ENCODE results near the gene CMBL. TPM values are rescaled to one million over a fixed set of nuclear protein-coding genes. Genes with fewer than 3 reads are reported as not detected.

Gene CMBL
- total RNA-seq, 2 experiments from 2014 or later: 0.36 TPM; not detected in 1

DNA sequence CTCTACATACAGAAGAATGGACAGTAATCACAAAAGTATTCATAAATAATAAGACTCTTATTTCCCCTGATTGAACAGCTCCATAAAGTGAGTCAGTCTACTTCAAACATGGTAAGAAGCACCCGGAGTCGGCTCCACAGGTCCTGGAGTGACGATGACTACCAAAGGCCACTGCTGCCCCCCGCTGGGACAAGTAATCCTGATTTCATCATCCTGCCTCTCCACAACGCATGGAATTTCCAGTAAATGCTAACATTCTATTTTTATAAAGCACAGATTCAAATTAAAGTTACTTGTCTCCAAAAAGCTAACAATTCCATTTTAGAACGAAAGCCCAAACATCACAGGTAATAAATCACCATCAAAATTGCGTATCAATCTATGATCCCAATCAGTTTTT, 74.2 kb downstream of the CMBL start:
- Histone ChIP-seq H3K4me1 (ENCODE audit: insufficient read depth, low read length) (no peaks in the 10 kb centered on the region), H3K27me3 (ENCODE audit: control insufficient read depth in 1 of 2, insufficient read depth in 2 of 2, low read length in 2 of 2) (no peaks in the 10 kb centered on the region), H3K4me3 (ENCODE audit: low read length) (no peak overlapping the region), H3K27ac (ENCODE audit: low read depth in 1 of 2, low read length in 2 of 2) (no peak overlapping the region), H3K36me3 (ENCODE audit: insufficient read depth, low read length) (peaks cover 29% of the 10 kb centered on the region), H3K9me3 (ENCODE audit: control insufficient read depth in 1 of 2, insufficient read depth in 1 of 2, low read length in 2 of 2) (no peaks in the 10 kb centered on the region)
- Mint-ChIP-seq H3K27ac (no peak overlapping the region), H3K4me3 (no peak overlapping the region), H3K36me3 (ENCODE audit: low read depth) (peaks cover 58% of the 10 kb centered on the region), H3K27me3 (no peaks in the 10 kb centered on the region), H3K9me3 (no peaks in the 10 kb centered on the region), H3K4me1 (ENCODE audit: low read depth) (no peaks in the 10 kb centered on the region)
- ChIA-PET CTCF (interaction anchor here (0.7 kb wide), 1 partner anchor 460 kb away, joined by 3 read pairs; no protein-coding TSS in a partner anchor), POLR2A (no interaction called here)
- intact Hi-C loops (cut with DNase I, micrococcal nuclease): no loop called here
- TF ChIP-seq, protein P1, sequence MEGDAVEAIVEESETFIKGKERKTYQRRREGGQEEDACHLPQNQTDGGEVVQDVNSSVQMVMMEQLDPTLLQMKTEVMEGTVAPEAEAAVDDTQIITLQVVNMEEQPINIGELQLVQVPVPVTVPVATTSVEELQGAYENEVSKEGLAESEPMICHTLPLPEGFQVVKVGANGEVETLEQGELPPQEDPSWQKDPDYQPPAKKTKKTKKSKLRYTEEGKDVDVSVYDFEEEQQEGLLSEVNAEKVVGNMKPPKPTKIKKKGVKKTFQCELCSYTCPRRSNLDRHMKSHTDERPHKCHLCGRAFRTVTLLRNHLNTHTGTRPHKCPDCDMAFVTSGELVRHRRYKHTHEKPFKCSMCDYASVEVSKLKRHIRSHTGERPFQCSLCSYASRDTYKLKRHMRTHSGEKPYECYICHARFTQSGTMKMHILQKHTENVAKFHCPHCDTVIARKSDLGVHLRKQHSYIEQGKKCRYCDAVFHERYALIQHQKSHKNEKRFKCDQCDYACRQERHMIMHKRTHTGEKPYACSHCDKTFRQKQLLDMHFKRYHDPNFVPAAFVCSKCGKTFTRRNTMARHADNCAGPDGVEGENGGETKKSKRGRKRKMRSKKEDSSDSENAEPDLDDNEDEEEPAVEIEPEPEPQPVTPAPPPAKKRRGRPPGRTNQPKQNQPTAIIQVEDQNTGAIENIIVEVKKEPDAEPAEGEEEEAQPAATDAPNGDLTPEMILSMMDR (IDR thresholded peaks at IDR 0.05): no peak
- DNase-seq: no peak
- no peak for ATAC-seq (ENCODE audit: poor library complexity)

DNA sequence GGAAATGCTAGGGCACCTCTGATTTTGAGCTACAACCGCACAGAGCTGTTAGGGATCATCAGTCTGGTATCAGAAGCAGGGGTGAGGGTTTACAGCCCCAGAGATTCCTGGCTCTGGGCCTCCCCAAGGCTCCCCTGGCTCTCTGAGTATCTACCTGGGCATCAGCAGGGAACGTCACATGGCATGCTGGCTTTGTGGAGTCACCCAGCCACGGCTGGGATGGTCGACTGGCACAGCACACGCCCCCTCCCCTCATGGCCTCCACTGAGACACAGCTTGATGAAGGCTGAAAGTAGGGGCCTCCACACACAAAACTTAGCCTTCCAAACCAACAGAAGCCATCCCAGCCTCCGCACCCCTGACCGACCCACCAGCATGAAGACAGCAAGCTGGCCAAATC, 74.7 kb downstream of the CMBL start:
- Mint-ChIP-seq H3K27ac (no peak overlapping the region), H3K27me3 (no peaks in the 10 kb centered on the region), H3K36me3 (ENCODE audit: low read depth) (peaks cover 55% of the 10 kb centered on the region), H3K4me3 (no peak overlapping the region), H3K9me3 (no peaks in the 10 kb centered on the region), H3K4me1 (ENCODE audit: low read depth) (no peaks in the 10 kb centered on the region)
- no peak overlapping the region for H3K4me3 ChIP-seq (ENCODE audit: low read length)
- intact Hi-C loops (cut with DNase I, micrococcal nuclease): no loop called here
- no peak overlapping the region for H3K27ac ChIP-seq (ENCODE audit: low read depth in 1 of 2, low read length in 2 of 2)
- no peaks in the 10 kb centered on the region for H3K9me3 ChIP-seq (ENCODE audit: control insufficient read depth in 1 of 2, insufficient read depth in 1 of 2, low read length in 2 of 2)
- H3K4me1 ChIP-seq (ENCODE audit: insufficient read depth, low read length): no peaks in the 10 kb centered on the region
- CTCF ChIA-PET: interaction anchor here (0.7 kb wide), 1 partner anchor 460 kb away, joined by 3 read pairs; no protein-coding TSS in a partner anchor
- no peaks in the 10 kb centered on the region for H3K27me3 ChIP-seq (ENCODE audit: control insufficient read depth in 1 of 2, insufficient read depth in 2 of 2, low read length in 2 of 2)
- POLR2A ChIA-PET: no interaction called here
- DNase-seq (no peak), ATAC-seq (ENCODE audit: poor library complexity) (no peak)
- TF ChIP-seq, protein P1 (IDR thresholded peaks at IDR 0.05): no peak
- H3K36me3 ChIP-seq (ENCODE audit: insufficient read depth, low read length): peaks cover 26% of the 10 kb centered on the region

DNA sequence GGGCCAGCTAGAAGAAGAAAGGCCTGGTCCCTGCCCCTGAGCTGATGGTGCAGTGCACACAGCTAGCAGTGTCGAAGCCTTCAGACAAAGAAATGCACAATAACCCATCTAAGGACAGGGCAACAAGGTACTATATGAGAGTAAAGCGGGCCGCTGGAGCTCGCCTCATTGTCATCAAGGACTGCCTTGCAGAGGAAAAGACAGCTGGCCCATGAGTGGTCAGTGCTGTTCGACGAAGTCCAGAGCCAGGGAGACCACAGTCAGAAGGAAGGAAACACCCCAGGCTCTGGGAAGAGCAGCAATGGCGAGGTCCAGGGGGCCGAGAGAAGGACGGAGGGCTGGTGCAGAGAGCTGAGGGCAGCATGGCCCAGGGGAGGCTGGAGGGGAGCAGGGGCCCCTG, 75.3 kb downstream of the CMBL start:
- Histone ChIP-seq H3K36me3 (ENCODE audit: insufficient read depth, low read length) (peaks cover 26% of the 10 kb centered on the region), H3K27ac (ENCODE audit: low read depth in 1 of 2, low read length in 2 of 2) (no peak overlapping the region), H3K4me1 (ENCODE audit: insufficient read depth, low read length) (no peaks in the 10 kb centered on the region), H3K27me3 (ENCODE audit: control insufficient read depth in 1 of 2, insufficient read depth in 2 of 2, low read length in 2 of 2) (no peaks in the 10 kb centered on the region), H3K9me3 (ENCODE audit: control insufficient read depth in 1 of 2, insufficient read depth in 1 of 2, low read length in 2 of 2) (no peaks in the 10 kb centered on the region), H3K4me3 (ENCODE audit: low read length) (no peak overlapping the region)
- no peak for ATAC-seq (ENCODE audit: poor library complexity)
- peaks cover 55% of the 10 kb centered on the region for H3K36me3 Mint-ChIP-seq (ENCODE audit: low read depth)
- TF ChIP-seq, protein P1 (IDR thresholded peaks at IDR 0.05): no peak
- no peak for DNase-seq
- H3K4me1 Mint-ChIP-seq (ENCODE audit: low read depth): no peaks in the 10 kb centered on the region
- ChIA-PET POLR2A (no interaction called here), CTCF (no interaction called here)
- no peak overlapping the region for H3K4me3 Mint-ChIP-seq
- no peaks in the 10 kb centered on the region for H3K9me3 Mint-ChIP-seq
- H3K27ac Mint-ChIP-seq: no peak overlapping the region
- intact Hi-C loops (cut with DNase I, micrococcal nuclease): no loop called here
- no peaks in the 10 kb centered on the region for H3K27me3 Mint-ChIP-seq

Measured in CD4-positive, alpha-beta T cell (primary cell).